SHP77 (cell line): Measurements from ENCODE around the gene CHKA.
A peak's percentile ranks its signal among the peaks of the same experiment; 100 is the strongest.

Experiments
- DNase-seq, 2 experiments: peaks; one replicate each; lab custom pipeline; 2025; lab: John Stamatoyannopoulos, UW

CHKA gene

GRCh38 chr11:68031144-68031464 is 90.1 kb downstream of the CHKA start:
- DNase-seq = no peak

- DNase-seq = peak; percentile 100
Measured at GRCh38 chr11:68030318-68031143, 90.7 kb downstream of the CHKA start, which contains the start of gene NDUFS8. Gene NDUFS8 (plus strand): TSS chr11:68030681. CDS start chr11:68032152, 1,471 bp downstream.

- DNase-seq = no peak
Measured at GRCh38 chr11:68028802-68029545, 92.2 kb downstream of the CHKA start.

GRCh38 chr11:68027667-68028066 is 93.5 kb downstream of the CHKA start:
- no peak for DNase-seq

- peak; percentile 67 to 83 for DNase-seq
Measured at GRCh38 chr11:68026391-68027105, 94.6 kb downstream of the CHKA start.

GRCh38 chr11:68025047-68025446 is 96.1 kb downstream of the CHKA start:
- DNase-seq = peak; percentile 22 to 23

- DNase-seq = no peak
Measured at GRCh38 chr11:68024508-68024907, 96.7 kb downstream of the CHKA start.

GRCh38 chr11:68022531-68022930 is 98.7 kb downstream of the CHKA start:
- no peak for DNase-seq

- DNase-seq = peak; percentile 30 to 63
Measured at GRCh38 chr11:68021167-68021787, 99.9 kb downstream of the CHKA start.

- peak in 1 of 2 experiments; percentile 58 for DNase-seq
Measured at GRCh38 chr11:68020575-68020974, 100.6 kb downstream of the CHKA start.

GRCh38 chr11:68019486-68019885 is 101.7 kb downstream of the CHKA start:
- DNase-seq = no peak

GRCh38 chr11:68018730-68019190 is 102.4 kb downstream of the CHKA start:
- no peak for DNase-seq

- DNase-seq = no peak
Measured at GRCh38 chr11:68017980-68018729, 103.0 kb downstream of the CHKA start.

GRCh38 chr11:68016904-68017817 is 104.0 kb downstream of the CHKA start:
- DNase-seq = peak in 1 of 2 experiments; percentile 25

- DNase-seq = peak in 1 of 2 experiments; percentile 39
Measured at GRCh38 chr11:68016161-68016903, 104.9 kb downstream of the CHKA start.

- no peak for DNase-seq
Measured at GRCh38 chr11:68015467-68015866, 105.7 kb downstream of the CHKA start.

GRCh38 chr11:68014947-68015447 is 106.2 kb downstream of the CHKA start:
- no peak for DNase-seq

GRCh38 chr11:68014157-68014946 is 106.8 kb downstream of the CHKA start:
- no peak for DNase-seq
